Lower leg skin (tissue), 3 donors: Measurements from ENCODE around the gene EPHA6.
"Not testable (repeated sequence)": the region's sequence is repeated elsewhere in the genome, so short reads cannot be mapped to it uniquely, and the experiment has no call there.

ENCODE experiments used
- POLR2A ChIP-seq, 2 donors: fragments of 450-650 bp; IDR thresholded peaks; one replicate each; pipeline ENCODE4 v1.6.1; 2016 to 2017; ENCODE audit warnings: antibody characterized with exemption in 2 of 2, mild to moderate bottlenecking in 1 of 2, moderate library complexity in 1 of 2
- TF ChIP-seq, protein P1 (sequence below), 3 donors: fragments of 450-650 bp; IDR thresholded peaks; one replicate each; pipeline ENCODE4 v1.5.1; 2016; ENCODE audit warnings: antibody characterized with exemption in 3 of 3, mild to moderate bottlenecking in 3 of 3, moderate library complexity in 2 of 3

DNA sequence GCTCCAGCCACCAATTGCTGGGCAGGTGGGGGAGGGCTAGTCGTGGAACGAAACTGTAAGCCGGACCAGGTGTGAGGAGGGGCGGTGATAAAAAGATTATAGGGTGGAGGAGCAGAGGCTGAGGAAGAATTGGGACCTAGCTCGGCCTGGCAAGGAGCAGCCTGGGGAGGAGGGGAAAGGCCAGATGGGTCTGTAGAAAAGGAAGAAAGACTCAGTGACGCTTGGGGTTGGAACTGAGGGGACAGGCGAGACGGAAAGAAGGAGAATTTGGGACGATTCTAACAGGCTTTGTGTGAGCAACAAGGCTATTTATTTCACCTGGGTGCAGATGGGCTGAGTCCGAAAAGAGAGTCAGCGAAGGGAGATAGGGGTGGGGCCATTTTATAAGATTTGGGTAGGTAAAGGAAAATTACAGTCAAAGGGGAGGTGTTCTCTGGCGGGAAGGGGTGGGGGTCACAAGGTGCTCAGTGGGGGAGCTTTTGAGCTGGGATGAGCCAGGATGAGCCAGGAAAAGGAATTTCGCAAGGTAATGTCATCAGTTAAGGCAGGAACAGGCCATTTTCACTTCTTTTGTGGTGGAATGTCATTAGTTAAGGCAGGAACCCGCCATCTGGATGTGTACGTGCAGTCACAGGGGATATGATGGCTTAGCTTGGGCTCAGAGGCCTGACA, 462.6 kb downstream of the EPHA6 start:
- TF ChIP-seq, protein P1, sequence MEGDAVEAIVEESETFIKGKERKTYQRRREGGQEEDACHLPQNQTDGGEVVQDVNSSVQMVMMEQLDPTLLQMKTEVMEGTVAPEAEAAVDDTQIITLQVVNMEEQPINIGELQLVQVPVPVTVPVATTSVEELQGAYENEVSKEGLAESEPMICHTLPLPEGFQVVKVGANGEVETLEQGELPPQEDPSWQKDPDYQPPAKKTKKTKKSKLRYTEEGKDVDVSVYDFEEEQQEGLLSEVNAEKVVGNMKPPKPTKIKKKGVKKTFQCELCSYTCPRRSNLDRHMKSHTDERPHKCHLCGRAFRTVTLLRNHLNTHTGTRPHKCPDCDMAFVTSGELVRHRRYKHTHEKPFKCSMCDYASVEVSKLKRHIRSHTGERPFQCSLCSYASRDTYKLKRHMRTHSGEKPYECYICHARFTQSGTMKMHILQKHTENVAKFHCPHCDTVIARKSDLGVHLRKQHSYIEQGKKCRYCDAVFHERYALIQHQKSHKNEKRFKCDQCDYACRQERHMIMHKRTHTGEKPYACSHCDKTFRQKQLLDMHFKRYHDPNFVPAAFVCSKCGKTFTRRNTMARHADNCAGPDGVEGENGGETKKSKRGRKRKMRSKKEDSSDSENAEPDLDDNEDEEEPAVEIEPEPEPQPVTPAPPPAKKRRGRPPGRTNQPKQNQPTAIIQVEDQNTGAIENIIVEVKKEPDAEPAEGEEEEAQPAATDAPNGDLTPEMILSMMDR (IDR thresholded peaks at IDR 0.05): not testable (repeated sequence)
- TF ChIP-seq POLR2A (IDR thresholded peaks at IDR 0.05): not testable (repeated sequence)
